H9 (cell line): ENCODE measurements around the gene PDE2A. TPM values are rescaled to one million over a fixed set of nuclear protein-coding genes. Genes with fewer than 3 reads are reported as not detected.

Experiments
- DNase-seq: peaks from one replicate; pipeline ENCODE4 v3.0.0-alpha.2; 2017
- H2AFZ ChIP-seq: one replicate; pipeline ENCODE4 v1.6.1; 2013; ENCODE audit warnings: mild to moderate bottlenecking, low read length, control low read depth, moderate library complexity
- H2AK5ac ChIP-seq: 2 replicates; pipeline ENCODE4 v1.6.1; 2013; ENCODE audit warnings: low read length, control low read depth, mixed read lengths; ENCODE audit not compliant: insufficient read length
- H2BK120ac ChIP-seq: one replicate; pipeline ENCODE4 v1.6.1; 2013; ENCODE audit warnings: low read depth, mild to moderate bottlenecking, low read length, control low read depth, inconsistent platforms; ENCODE audit not compliant: poor library complexity, severe bottlenecking
- H2BK12ac ChIP-seq: 2 replicates; pipeline ENCODE4 v1.6.1; 2013; ENCODE audit warnings: low read length, control low read depth, mixed read lengths, low read depth; ENCODE audit not compliant: insufficient read length
- H2BK15ac ChIP-seq: 2 replicates; pipeline ENCODE4 v1.6.1; 2013; ENCODE audit warnings: low read depth, low read length, control low read depth
- H2BK20ac ChIP-seq: one replicate; pipeline ENCODE4 v1.6.1; 2013; ENCODE audit warnings: low read depth, mild to moderate bottlenecking, low read length, control low read depth, inconsistent platforms; ENCODE audit not compliant: poor library complexity, severe bottlenecking
- H2BK5ac ChIP-seq: 2 replicates; pipeline ENCODE4 v1.6.1; 2013; ENCODE audit warnings: low read length, control low read depth, mixed read lengths; ENCODE audit not compliant: insufficient read length
- H3K14ac ChIP-seq: 2 replicates; pipeline ENCODE4 v1.6.1; 2013; ENCODE audit warnings: low read length, control low read depth; ENCODE audit not compliant: insufficient read depth
- H3K18ac ChIP-seq: 2 replicates; pipeline ENCODE4 v1.6.1; 2013; ENCODE audit warnings: low read depth, mild to moderate bottlenecking, mixed read lengths, low read length, control low read depth; ENCODE audit not compliant: insufficient read length
- H3K23ac ChIP-seq: 2 replicates; pipeline ENCODE4 v1.6.1; 2013; ENCODE audit warnings: low read length, control low read depth, mixed read lengths, low read depth; ENCODE audit not compliant: insufficient read length
- H3K23me2 ChIP-seq: 2 replicates; pipeline ENCODE4 v1.6.1; 2013; ENCODE audit warnings: low read depth, mild to moderate bottlenecking, mixed read lengths, low read length, control low read depth; ENCODE audit not compliant: insufficient read length, poor library complexity, severe bottlenecking
- H3K27ac ChIP-seq: 2 replicates; pipeline ENCODE4 v1.5.1; 2013; ENCODE audit warnings: low read length, control low read depth, mixed read lengths, low read depth; ENCODE audit not compliant: insufficient read length
- H3K27me3 ChIP-seq: 2 replicates; pipeline ENCODE4 v1.6.1; 2013; ENCODE audit warnings: low read length, control low read depth, inconsistent platforms; ENCODE audit not compliant: insufficient read depth
- H3K4ac ChIP-seq: 2 replicates; pipeline ENCODE4 v1.6.1; 2013; ENCODE audit warnings: low read depth, mild to moderate bottlenecking, control low read depth, inconsistent platforms, low read length, moderate library complexity
- H3K4me1 ChIP-seq: 2 replicates; pipeline ENCODE4 v1.6.1; 2013; ENCODE audit warnings: low read length, control low read depth, inconsistent platforms; ENCODE audit not compliant: insufficient read depth
- H3K4me2 ChIP-seq: 2 replicates; pipeline ENCODE4 v1.6.1; 2013; ENCODE audit warnings: low read length, control low read depth, mixed read lengths; ENCODE audit not compliant: insufficient read length, insufficient read depth
- H3K56ac ChIP-seq: 2 replicates; pipeline ENCODE4 v1.6.1; 2013; ENCODE audit warnings: low read depth, mild to moderate bottlenecking, mixed read lengths, low read length, control low read depth; ENCODE audit not compliant: insufficient read length
- H3K79me1 ChIP-seq: 2 replicates; pipeline ENCODE4 v1.6.1; 2013; ENCODE audit warnings: low read depth, mild to moderate bottlenecking, moderate library complexity, low read length, control low read depth, inconsistent platforms; ENCODE audit not compliant: insufficient read depth, poor library complexity, severe bottlenecking
- H3K79me2 ChIP-seq: 2 replicates; pipeline ENCODE4 v1.6.1; 2013; ENCODE audit warnings: low read length, control low read depth, inconsistent platforms; ENCODE audit not compliant: insufficient read depth
- H3K9ac ChIP-seq: 2 replicates; pipeline ENCODE4 v1.6.1; 2013; ENCODE audit warnings: low read length, control low read depth, mixed read lengths; ENCODE audit not compliant: insufficient read length; ENCODE audit errors: extremely low read depth
- H3K9me3 ChIP-seq: one replicate; pipeline ENCODE4 v1.6.1; 2013; ENCODE audit warnings: low read depth, low read length, inconsistent platforms; ENCODE audit not compliant: control insufficient read depth
- H3T11ph ChIP-seq: one replicate; pipeline ENCODE4 v1.6.1; 2013; ENCODE audit warnings: mild to moderate bottlenecking, low read length, control low read depth, inconsistent platforms
- H4K20me1 ChIP-seq: one replicate; pipeline ENCODE4 v1.6.1; 2013; ENCODE audit not compliant: control insufficient read depth, insufficient read length, insufficient read depth
- H4K5ac ChIP-seq: 2 replicates; pipeline ENCODE4 v1.6.1; 2013; ENCODE audit warnings: low read depth, mild to moderate bottlenecking, mixed read lengths, low read length, control low read depth; ENCODE audit not compliant: insufficient read length
- H4K8ac ChIP-seq: replicated peaks from 2 replicates; pipeline ENCODE4 v1.6.1; 2013; ENCODE audit warnings: low read length, control low read depth, mixed read lengths, low read depth; ENCODE audit not compliant: insufficient read length
- H4K91ac ChIP-seq: 2 replicates; pipeline ENCODE4 v1.6.1; 2013; ENCODE audit warnings: low read depth, mild to moderate bottlenecking, moderate library complexity, mixed read lengths, low read length, control low read depth; ENCODE audit not compliant: insufficient read length
- H3K27ac Mint-ChIP-seq, 3 experiments: 2 replicates in 2 of 3; 3 replicates in 1 of 3; pipeline ENCODE4 v1.8.0; 2020 to 2021; ENCODE audit warnings: mixed read lengths in 3 of 3, mild to moderate bottlenecking in 1 of 3, moderate library complexity in 1 of 3
- H3K27me3 Mint-ChIP-seq: 2 replicates; pipeline ENCODE4 v1.8.0; 2021; ENCODE audit warnings: low read depth, mild to moderate bottlenecking, moderate library complexity, mixed read lengths
- H3K36me3 Mint-ChIP-seq, 3 experiments: 2 replicates in 2 of 3; 3 replicates in 1 of 3; pipeline ENCODE4 v1.8.0; 2020 to 2021; ENCODE audit warnings: low read depth in 3 of 3, mixed read lengths in 3 of 3; ENCODE audit not compliant: insufficient read depth in 1 of 3
- H3K4me1 Mint-ChIP-seq, 2 experiments: 2 replicates each; pipeline ENCODE4 v1.8.0; 2020; ENCODE audit warnings: mixed read lengths in 2 of 2
- H3K4me3 Mint-ChIP-seq, 2 experiments: 2 replicates in 1 of 2; 3 replicates in 1 of 2; pipeline ENCODE4 v1.8.0; 2020 to 2021; ENCODE audit warnings: mild to moderate bottlenecking in 2 of 2, mixed read lengths in 2 of 2, moderate library complexity in 1 of 2
- H3K9me3 Mint-ChIP-seq, 2 experiments: 2 replicates in 1 of 2; 3 replicates in 1 of 2; pipeline ENCODE4 v1.8.0; 2020; ENCODE audit warnings: mild to moderate bottlenecking in 2 of 2, mixed read lengths in 2 of 2, moderate library complexity in 1 of 2
- WGBS: extraction: QIAGEN DNeasy Blood & Tissue Kit; methylation state at CpG from one replicate; pipeline ENCODE4 v1.1.7; 2013; ENCODE audit warnings: missing lambda C conversion rate, low lambda C conversion rate, mixed read lengths; ENCODE audit not compliant: insufficient read length; ENCODE audit errors: extremely low coverage; 5-methylcytosine and 5-hydroxymethylcytosine counted together
- total RNA-seq: library from RNA; stranded (reverse); gene quantifications from 2 replicates; pipeline ENCODE4 v1.2.1, GENCODE V29; 2021
- TF ChIP-seq, protein P1 (sequence below): fragments of 200-600 bp; sonication (generic); conservative IDR thresholded peaks from 3 replicates; pipeline ENCODE4 v1.8.0; 2021; ENCODE audit warnings: antibody characterized with exemption, mild to moderate bottlenecking

Gene PDE2A
- total RNA-seq, 1 experiment from 2014 or later, result 3.4 TPM

DNA sequence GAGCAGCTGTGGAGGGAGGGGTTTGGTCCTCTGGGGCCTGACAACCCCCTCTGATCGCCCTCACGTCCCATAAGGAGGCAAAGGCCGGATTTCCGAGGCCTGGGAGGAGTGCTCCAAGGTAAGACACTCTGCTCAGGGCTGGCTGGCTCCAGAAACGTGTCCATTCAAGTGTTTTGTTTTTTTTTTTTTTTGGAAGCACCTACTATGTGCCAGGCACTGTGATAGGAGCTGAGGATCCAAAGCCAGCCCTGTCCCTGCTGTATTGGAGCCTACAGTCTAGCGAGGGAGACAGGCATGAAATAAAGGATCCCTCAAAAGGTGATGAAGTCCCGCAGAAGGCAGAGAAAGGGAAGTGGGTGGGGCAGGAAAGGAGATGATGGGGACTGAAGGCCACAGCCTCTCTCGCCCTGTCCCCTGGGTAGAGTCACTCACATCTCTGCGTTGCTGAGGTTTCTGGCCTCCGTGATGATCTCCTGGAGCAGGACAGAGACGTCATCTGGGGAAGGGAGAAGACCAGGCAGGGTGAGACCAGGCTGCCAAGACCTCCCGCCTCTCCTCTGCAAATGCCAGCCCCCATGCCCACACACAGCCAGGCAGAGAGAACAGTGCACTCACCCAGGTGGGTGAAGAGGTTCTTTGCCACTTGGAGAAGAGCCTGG, 89.2 kb downstream of the PDE2A start:
- H3K23me2 ChIP-seq, result peaks cover 13% of the 10 kb centered on the region
- H2BK20ac ChIP-seq, result no peak overlapping the region
- peaks cover 98% of the 10 kb centered on the region for H3K27me3 Mint-ChIP-seq
- no CpG with 5 or more reads among the region's 12 CpGs for WGBS
- H2AFZ ChIP-seq, result no peak overlapping the region
- no peaks in the 10 kb centered on the region for H3K79me2 ChIP-seq
- no peaks in the 10 kb centered on the region for H4K20me1 ChIP-seq
- H3K79me1 ChIP-seq, result no peaks in the 10 kb centered on the region
- TF ChIP-seq, protein P1, sequence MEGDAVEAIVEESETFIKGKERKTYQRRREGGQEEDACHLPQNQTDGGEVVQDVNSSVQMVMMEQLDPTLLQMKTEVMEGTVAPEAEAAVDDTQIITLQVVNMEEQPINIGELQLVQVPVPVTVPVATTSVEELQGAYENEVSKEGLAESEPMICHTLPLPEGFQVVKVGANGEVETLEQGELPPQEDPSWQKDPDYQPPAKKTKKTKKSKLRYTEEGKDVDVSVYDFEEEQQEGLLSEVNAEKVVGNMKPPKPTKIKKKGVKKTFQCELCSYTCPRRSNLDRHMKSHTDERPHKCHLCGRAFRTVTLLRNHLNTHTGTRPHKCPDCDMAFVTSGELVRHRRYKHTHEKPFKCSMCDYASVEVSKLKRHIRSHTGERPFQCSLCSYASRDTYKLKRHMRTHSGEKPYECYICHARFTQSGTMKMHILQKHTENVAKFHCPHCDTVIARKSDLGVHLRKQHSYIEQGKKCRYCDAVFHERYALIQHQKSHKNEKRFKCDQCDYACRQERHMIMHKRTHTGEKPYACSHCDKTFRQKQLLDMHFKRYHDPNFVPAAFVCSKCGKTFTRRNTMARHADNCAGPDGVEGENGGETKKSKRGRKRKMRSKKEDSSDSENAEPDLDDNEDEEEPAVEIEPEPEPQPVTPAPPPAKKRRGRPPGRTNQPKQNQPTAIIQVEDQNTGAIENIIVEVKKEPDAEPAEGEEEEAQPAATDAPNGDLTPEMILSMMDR, result no peak
- no peak overlapping the region for H3K18ac ChIP-seq
- no peak overlapping the region for H4K5ac ChIP-seq
- no peak overlapping the region for H2BK12ac ChIP-seq
- peaks cover 9 to 22% of the 10 kb centered on the region in 2 experiments for H3K4me1 Mint-ChIP-seq
- H2BK15ac ChIP-seq, result no peak overlapping the region
- no peak overlapping the region for H3K27ac ChIP-seq
- no peak overlapping the region for H3K4ac ChIP-seq
- no peak overlapping the region for H3K14ac ChIP-seq
- H3K27me3 ChIP-seq, result peaks cover 3% of the 10 kb centered on the region; the same call in 1 of the 2 replicates
- H3T11ph ChIP-seq, result no peak overlapping the region
- H3K9me3 Mint-ChIP-seq, result no peaks in the 10 kb centered on the region
- no peak overlapping the region for H2BK120ac ChIP-seq
- H2BK5ac ChIP-seq, result no peak overlapping the region
- H3K9me3 ChIP-seq, result no peaks in the 10 kb centered on the region
- H3K9ac ChIP-seq, result no peak overlapping the region
- H3K4me2 ChIP-seq, result peak overlapping the region; percentile 61
- H3K4me1 ChIP-seq, result no peaks in the 10 kb centered on the region
- no peak overlapping the region for H4K91ac ChIP-seq
- no peak overlapping the region for H4K8ac ChIP-seq
- H2AK5ac ChIP-seq, result no peak overlapping the region
- no peak for DNase-seq
- H3K56ac ChIP-seq, result no peak overlapping the region
- H3K4me3 Mint-ChIP-seq, result peak overlapping the region; percentile 60 to 79
- no peak overlapping the region for H3K27ac Mint-ChIP-seq
- no peak overlapping the region for H3K23ac ChIP-seq
- 0 out of 7 replicates have a peak, but pooled peaks cover 0 to 2% (median 0%) of the 10 kb centered on the region in 3 experiments for H3K36me3 Mint-ChIP-seq
